ENCODE measurements around the gene RBM4.

- TF ChIP-seq POLR2AphosphoS5 (IDR thresholded peaks at IDR 0.05; ENCODE audit: low read depth, low read length) (no peak), TAF1 (IDR thresholded peaks at IDR 0.05; ENCODE audit: borderline replicate concordance, insufficient read depth, low read length) (no peak)
These were observed 50.3 kb downstream of the RBM4 start for GRCh38 chr11:66688561-66689534.

All from PFSK-1 (cell line).